Activated CD4-positive, alpha-beta memory T cell treated with anti-CD3 and anti-CD28 coated beads, Interleukin-2, amount 10 ng/mL, durations not matched to agents 7 days and 5 days (primary cell): Measurements from ENCODE around the gene AMN. TPM values are rescaled to one million over a fixed set of nuclear protein-coding genes. Genes with fewer than 3 reads are reported as not detected.

ENCODE experiments used
- CTCF ChIA-PET: fragments of 350-600 bp; sonication (Branson Sonifier 250); formaldehyde crosslinking; loops from one replicate; lab custom pipeline; 2021; ENCODE audit warnings: antibody characterized with exemption, inconsistent platforms; lab: Charles Lee
- POLR2A ChIA-PET: fragments of 350-600 bp; sonication (Branson Sonifier 250); formaldehyde crosslinking; loops from one replicate; lab custom pipeline; 2021; ENCODE audit warnings: antibody characterized with exemption; lab: Charles Lee
- DNase-seq: peaks from one replicate; pipeline ENCODE4 v3.0.0-alpha.2; 2020
- H3K27ac Mint-ChIP-seq: one replicate; pipeline ENCODE4 v1.8.0; 2021; ENCODE audit warnings: mild to moderate bottlenecking, mixed read lengths
- H3K27me3 Mint-ChIP-seq: one replicate; pipeline ENCODE4 v1.8.0; 2021; ENCODE audit warnings: mixed read lengths
- H3K36me3 Mint-ChIP-seq: one replicate; pipeline ENCODE4 v1.8.0; 2021; ENCODE audit warnings: low read depth, mixed read lengths
- H3K4me1 Mint-ChIP-seq: one replicate; pipeline ENCODE4 v1.8.0; 2021; ENCODE audit warnings: mixed read lengths
- H3K4me3 Mint-ChIP-seq: one replicate; pipeline ENCODE4 v1.8.0; 2021; ENCODE audit warnings: mild to moderate bottlenecking, mixed read lengths
- H3K9me3 Mint-ChIP-seq: one replicate; pipeline ENCODE4 v1.8.0; 2021; ENCODE audit warnings: mixed read lengths
- total RNA-seq, 2 experiments: library from RNA; stranded (reverse); gene quantifications; one replicate each; pipeline ENCODE4 v1.2.3, GENCODE V29; 2021

The AMN gene
- total RNA-seq, 2 experiments from 2014 or later = 0.20 to 0.23 TPM

DNA sequence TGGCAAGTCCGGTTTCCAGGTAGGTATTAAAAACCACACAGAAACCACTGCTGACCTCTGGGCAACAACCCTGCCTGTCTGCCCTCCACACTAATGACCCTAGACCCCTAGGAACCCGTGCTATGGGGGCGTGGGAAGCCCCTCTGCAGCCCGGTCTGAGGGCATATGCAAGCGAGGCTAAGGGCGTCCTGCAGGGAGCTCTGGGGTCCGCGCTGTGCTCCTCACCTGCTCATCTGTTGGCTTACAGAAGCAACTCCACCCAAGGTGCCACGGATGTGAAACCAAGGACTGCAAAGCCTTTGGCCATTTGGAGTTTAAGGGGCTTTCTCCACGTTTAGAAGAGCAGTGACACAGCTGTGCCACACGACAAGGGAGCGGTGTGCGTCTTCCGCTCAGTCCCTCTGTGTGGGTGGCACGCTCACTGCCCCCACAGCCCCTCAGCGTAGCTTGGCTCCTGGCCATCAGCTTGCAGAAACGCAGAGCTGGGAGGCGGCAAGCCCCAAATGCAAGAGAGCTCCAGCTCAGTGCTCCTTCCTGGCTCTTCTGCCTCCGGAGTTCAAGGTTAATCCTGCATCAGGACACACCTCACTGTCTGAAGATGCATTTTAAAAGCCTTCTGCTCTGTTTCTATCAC lies 18.4 kb downstream of the AMN start:
- POLR2A ChIA-PET = no interaction called here
- Mint-ChIP-seq H3K4me3 (no peak overlapping the region), H3K4me1 (no peaks in the 10 kb centered on the region), H3K9me3 (no peaks in the 10 kb centered on the region), H3K27ac (no peak overlapping the region), H3K27me3 (no peaks in the 10 kb centered on the region), H3K36me3 (no peaks in the 10 kb centered on the region)
- CTCF ChIA-PET = no interaction called here
- no peak for DNase-seq

DNA sequence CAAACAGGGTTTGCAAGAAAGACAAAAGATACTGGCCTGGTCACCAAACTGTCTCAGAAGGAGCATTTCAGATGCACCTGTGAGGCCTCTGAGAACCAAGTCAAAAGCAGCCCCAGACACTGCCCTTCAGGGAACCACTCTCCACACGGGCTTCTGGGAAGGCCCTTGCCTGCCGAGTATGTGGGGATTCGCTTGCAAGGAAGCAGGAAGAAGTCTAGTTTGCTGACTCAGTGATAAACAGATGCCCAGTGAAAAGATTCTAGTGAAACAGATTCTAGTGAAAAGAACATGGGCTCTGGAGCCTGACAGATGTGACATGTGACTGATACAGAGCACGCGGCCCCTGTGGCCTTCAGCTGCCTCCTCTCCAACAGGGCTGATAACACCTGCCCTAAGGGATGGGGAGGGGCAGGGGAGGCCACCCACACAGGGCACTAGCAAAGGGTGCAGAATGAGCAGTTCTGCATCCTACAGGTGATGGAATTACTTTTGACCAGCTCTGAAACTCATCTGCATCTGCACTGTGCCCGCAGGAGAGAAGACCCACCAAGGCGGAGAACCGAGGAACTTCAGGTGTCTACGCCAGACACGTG lies 19.1 kb downstream of the AMN start:
- peaks cover 2% of the 10 kb centered on the region for H3K4me1 Mint-ChIP-seq
- DNase-seq = no peak
- CTCF ChIA-PET = no interaction called here
- no peak overlapping the region for H3K27ac Mint-ChIP-seq
- no peaks in the 10 kb centered on the region for H3K27me3 Mint-ChIP-seq
- H3K4me3 Mint-ChIP-seq = no peak overlapping the region
- H3K36me3 Mint-ChIP-seq = no peaks in the 10 kb centered on the region
- no peaks in the 10 kb centered on the region for H3K9me3 Mint-ChIP-seq
- POLR2A ChIA-PET = no interaction called here

DNA sequence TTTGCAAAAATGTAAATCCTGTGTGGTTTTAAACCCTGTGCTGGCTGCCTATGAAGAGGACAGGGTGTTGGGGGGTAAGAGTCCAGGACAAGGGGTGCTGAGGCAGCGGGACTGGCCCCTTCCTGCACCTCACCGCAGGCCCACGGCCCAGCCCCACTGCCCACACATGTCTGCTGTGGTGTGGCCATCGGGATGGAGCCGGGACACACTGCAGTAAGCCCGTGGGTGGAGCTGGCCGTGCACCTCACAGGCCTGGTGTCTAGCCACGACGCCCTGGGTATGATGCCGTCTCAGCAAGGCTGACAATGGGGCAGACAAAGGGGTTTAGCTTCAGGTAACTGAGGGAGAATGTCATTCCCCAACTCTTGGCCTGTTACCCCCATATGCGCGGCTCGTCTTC lies 19.6 kb downstream of the AMN start:
- Mint-ChIP-seq H3K27me3 (no peaks in the 10 kb centered on the region), H3K4me3 (no peak overlapping the region), H3K4me1 (peaks cover 7% of the 10 kb centered on the region), H3K9me3 (no peaks in the 10 kb centered on the region), H3K36me3 (no peaks in the 10 kb centered on the region), H3K27ac (no peak overlapping the region)
- DNase-seq = no peak
- ChIA-PET CTCF (no interaction called here), POLR2A (no interaction called here)

DNA sequence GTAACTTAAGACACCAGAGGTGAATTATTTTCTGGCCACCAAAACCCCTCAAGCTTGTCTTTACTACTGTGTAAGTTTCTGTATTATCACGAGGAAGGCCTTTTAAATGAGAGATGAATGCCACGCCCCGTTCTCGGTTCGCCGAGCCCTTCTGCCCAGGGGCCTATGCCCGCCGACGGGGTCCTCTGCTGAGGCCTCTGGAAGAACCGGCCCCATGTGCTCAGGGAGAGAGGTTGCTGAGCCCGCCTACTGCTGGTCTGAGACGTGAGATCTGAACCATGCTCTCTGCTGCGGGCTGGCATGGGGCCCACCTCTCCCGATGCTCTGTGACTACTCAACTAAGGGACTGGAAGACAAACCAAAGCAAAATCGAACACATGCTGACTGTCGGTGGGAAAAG lies 21.0 kb downstream of the AMN start:
- H3K9me3 Mint-ChIP-seq = no peaks in the 10 kb centered on the region
- no peaks in the 10 kb centered on the region for H3K36me3 Mint-ChIP-seq
- no peak overlapping the region for H3K27ac Mint-ChIP-seq
- POLR2A ChIA-PET = interaction anchor here (0.9 kb wide), 1 partner anchor 11 kb away, joined by 3 read pairs; no protein-coding TSS in a partner anchor
- DNase-seq = no peak
- no peak overlapping the region for H3K4me3 Mint-ChIP-seq
- no peaks in the 10 kb centered on the region for H3K27me3 Mint-ChIP-seq
- CTCF ChIA-PET = no interaction called here
- peaks cover 12% of the 10 kb centered on the region for H3K4me1 Mint-ChIP-seq

DNA sequence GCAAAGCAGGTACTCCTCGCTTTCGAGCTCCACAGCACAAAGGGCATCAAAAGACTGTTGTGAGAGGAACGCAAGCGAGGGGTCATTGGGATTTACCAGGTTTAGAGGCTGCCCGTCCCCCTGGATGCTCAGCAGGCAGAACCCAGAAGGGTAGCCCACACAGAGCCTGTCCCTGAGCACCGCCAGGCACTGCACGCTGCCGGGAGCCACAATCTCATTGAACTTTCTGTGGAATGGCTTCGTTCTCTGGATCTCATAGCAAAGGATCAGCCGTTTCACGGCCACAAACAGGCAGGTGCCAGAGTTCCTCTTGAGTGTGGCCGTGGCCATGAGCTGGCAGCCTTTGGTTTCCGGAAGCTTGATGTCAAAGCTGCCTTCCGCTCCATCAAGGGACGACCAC lies 21.5 kb downstream of the AMN start:
- CTCF ChIA-PET = no interaction called here
- H3K4me1 Mint-ChIP-seq = peaks cover 16% of the 10 kb centered on the region
- no peak overlapping the region for H3K4me3 Mint-ChIP-seq
- H3K9me3 Mint-ChIP-seq = no peaks in the 10 kb centered on the region
- DNase-seq = no peak
- H3K36me3 Mint-ChIP-seq = no peaks in the 10 kb centered on the region
- H3K27me3 Mint-ChIP-seq = no peaks in the 10 kb centered on the region
- POLR2A ChIA-PET = interaction anchor here (0.9 kb wide), 1 partner anchor 12 kb away, joined by 3 read pairs; no protein-coding TSS in a partner anchor
- H3K27ac Mint-ChIP-seq = no peak overlapping the region

DNA sequence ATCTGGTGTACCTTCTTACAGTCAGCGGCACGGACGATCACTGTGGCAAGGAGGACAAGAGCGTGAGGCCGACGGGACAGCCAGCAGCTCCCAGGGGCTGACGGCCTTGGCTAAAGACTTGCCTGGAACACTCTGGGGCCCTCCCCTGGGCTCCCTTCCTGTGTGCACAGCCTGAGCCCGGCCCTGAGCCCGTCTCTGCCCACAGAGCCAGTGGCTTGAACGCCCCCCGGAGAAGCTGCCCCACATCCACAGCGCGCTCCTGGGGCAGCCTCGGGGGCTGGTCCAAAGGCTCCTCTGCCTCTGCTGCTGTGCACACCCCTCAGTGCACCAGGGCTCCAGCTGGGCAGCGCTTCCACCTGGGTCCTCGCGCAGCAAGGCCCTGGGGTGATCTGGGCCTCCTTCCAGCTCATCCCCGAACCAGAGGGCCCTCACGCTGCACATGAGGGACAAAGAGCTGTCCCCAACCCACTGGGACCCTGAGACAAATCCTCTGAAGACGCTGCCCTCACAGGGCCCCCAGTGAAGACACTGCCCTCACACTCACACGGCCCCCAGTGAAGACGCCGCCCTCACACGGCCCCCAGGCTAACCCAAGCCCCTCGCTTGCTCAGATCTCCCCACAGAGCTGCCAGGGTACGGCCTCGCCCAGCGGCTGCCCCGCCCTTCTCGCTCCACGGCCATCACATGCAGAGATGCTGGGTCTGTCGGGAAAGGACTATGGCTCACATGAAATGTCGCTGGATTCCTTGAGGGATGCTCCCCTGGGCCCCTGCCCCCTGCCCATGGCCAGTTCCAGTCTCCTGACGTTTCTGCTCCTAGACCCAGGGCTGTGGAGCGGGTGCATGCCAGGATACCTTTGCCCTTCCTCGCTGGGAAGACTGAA lies 22.2 kb downstream of the AMN start:
- DNase-seq = no peak
- Mint-ChIP-seq H3K4me1 (peaks cover 22% of the 10 kb centered on the region), H3K27me3 (no peaks in the 10 kb centered on the region), H3K36me3 (no peaks in the 10 kb centered on the region), H3K27ac (no peak overlapping the region), H3K9me3 (no peaks in the 10 kb centered on the region), H3K4me3 (no peak overlapping the region)
- ChIA-PET CTCF (no interaction called here), POLR2A (no interaction called here)

DNA sequence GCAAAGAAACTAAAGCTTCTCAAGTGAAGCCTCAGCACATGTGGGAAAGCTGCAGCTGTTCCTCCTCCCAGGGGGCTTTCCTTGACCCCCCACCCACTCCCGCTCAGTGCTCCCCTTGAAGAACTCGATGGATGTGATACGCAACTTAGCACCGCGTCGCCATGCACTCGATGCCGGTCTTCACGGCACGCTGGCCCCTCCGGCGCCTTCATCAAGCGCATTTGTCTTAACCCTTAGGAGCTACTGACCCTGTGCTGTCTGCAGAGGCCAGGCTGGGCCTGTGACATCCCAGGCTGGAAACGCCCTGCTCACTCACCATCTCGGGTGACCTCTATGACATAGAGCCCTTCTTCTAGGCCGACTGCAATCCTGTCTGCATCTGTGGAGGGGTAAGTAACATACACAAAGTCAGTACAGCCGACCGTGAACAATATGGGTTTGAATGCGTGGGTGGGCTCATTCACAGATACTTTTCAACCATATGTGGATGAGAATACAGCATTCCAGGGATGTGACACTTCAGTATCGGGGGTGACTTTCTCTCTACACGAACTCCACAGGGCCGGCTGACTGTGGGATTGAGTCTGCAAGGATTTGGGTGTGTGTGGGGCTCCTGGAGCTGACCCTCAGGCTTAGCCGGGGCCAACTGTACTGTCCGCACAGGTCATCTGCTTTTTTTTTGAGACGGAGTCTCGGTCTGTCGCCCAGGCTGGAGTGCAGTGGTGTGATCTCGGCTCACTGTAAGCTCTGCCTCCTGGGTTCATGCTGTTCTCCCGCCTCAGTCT lies 23.1 kb downstream of the AMN start:
- Mint-ChIP-seq H3K4me3 (no peak overlapping the region), H3K9me3 (no peaks in the 10 kb centered on the region), H3K27me3 (no peaks in the 10 kb centered on the region), H3K27ac (no peak overlapping the region), H3K36me3 (no peaks in the 10 kb centered on the region), H3K4me1 (peaks cover 22% of the 10 kb centered on the region)
- DNase-seq = no peak
- CTCF ChIA-PET = no interaction called here
- POLR2A ChIA-PET = no interaction called here

DNA sequence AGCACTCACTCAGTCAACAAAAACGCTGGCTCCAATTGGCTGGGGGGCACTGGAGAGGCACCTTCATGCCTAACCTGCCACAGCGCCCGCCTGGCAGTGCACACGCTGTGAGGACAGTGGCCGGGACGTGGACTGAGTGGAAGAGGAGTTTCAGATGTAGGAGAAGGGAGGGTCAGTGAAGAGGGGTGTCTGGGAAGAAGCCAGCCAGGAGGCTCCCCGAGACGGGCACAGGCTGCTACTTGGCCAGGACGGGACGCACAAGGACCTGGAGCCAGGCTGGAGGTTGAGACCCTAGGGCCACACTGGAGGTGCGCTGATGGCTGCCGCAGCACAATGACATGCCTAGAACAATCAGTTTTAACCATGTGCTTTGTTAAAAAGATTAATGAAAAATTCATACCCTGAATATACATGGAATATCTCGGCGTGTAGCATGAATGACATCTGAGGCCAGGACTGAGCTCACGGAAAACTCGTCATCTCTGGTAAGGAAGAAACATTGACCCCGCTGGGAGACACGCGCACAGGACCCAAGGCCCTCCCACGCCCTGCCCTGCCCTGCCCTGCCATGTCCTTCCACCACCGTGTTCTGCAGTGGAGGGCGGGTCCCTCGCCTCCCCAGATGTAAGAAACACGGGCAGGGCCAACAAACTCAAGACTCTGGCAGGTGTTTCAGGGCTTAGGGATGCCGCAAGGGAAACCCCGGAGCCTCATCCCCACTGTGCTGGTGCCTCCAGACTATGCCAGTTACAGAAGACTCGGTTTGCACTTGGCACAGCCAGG lies 25.0 kb downstream of the AMN start:
- H3K9me3 Mint-ChIP-seq = no peaks in the 10 kb centered on the region
- DNase-seq = no peak
- no peaks in the 10 kb centered on the region for H3K36me3 Mint-ChIP-seq
- H3K4me3 Mint-ChIP-seq = no peak overlapping the region
- CTCF ChIA-PET = no interaction called here
- H3K27me3 Mint-ChIP-seq = no peaks in the 10 kb centered on the region
- POLR2A ChIA-PET = no interaction called here
- H3K4me1 Mint-ChIP-seq = peaks cover 22% of the 10 kb centered on the region
- H3K27ac Mint-ChIP-seq = no peak overlapping the region

DNA sequence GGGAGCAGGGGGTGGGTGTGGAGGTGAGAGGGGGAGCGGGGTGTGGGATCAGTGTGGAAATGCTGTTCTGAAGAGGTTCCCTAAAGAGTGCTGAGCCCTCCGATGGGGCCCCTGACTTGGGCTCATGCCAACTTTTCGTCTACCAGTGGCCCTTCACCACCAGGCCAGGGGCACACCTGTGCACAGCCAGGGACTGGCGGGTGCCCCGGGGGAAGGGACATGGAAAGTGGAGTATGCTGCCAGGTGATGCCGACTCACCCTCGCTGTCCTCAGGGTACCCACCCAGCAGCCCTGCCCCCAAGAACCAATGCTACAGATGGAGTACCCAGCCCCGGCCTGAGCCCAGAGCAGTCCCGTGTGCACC lies 26.2 kb downstream of the AMN start:
- DNase-seq = no peak
- ChIA-PET POLR2A (no interaction called here), CTCF (interaction anchor here (0.6 kb wide), 1 partner anchor 254 kb away, joined by 3 read pairs; no protein-coding TSS in a partner anchor)
- H3K4me3 Mint-ChIP-seq = peak overlapping the region; percentile 27
- H3K27me3 Mint-ChIP-seq = no peaks in the 10 kb centered on the region
- H3K9me3 Mint-ChIP-seq = no peaks in the 10 kb centered on the region
- H3K4me1 Mint-ChIP-seq = peaks cover 22% of the 10 kb centered on the region
- no peaks in the 10 kb centered on the region for H3K36me3 Mint-ChIP-seq
- H3K27ac Mint-ChIP-seq = peak overlapping the region; percentile 8

DNA sequence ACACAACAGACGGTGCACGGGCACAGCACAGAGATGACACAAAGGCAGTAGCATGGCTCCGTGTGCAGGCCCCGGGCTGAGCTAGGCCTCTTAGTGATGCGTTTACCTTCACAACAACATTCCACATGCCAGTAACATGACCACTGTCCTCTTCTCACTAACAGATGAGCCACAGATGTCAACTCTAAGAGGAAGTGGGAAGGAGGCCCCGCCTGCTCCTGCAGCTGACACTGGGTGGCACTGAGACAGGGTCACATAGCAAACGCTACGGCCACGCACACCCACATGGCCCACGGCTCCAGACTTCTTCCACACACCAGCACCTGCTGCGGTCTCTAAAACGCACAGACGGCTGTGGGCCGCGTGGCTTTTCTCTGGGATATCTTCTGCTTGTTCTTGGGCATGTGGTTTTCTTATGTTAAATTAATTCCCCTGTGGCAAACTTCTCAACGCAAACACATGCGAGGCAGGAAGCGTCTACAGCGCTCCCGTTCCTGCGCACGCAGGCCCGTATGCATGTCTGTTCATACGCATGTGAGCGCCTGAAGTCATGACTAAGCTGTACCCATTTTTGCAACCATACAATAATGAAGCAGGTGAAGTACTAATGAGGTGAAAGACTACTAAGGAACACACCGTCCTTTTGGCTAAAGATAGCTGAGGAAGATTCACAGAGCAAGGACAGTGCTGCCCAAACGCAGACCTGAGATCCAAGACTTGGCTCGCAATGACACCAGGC lies 26.8 kb downstream of the AMN start:
- peak; percentile 52 for DNase-seq
- H3K4me3 Mint-ChIP-seq = peak overlapping the region; percentile 27
- CTCF ChIA-PET = interaction anchor here (0.6 kb wide), 1 partner anchor 255 kb away, joined by 3 read pairs; no protein-coding TSS in a partner anchor
- peak overlapping the region; percentile 8 for H3K27ac Mint-ChIP-seq
- POLR2A ChIA-PET = interaction anchor here (1.1 kb wide), 1 partner anchor 244 kb away, joined by 3 read pairs; no protein-coding TSS in a partner anchor
- H3K9me3 Mint-ChIP-seq = no peaks in the 10 kb centered on the region
- peaks cover 22% of the 10 kb centered on the region for H3K4me1 Mint-ChIP-seq
- H3K36me3 Mint-ChIP-seq = no peaks in the 10 kb centered on the region
- no peaks in the 10 kb centered on the region for H3K27me3 Mint-ChIP-seq

DNA sequence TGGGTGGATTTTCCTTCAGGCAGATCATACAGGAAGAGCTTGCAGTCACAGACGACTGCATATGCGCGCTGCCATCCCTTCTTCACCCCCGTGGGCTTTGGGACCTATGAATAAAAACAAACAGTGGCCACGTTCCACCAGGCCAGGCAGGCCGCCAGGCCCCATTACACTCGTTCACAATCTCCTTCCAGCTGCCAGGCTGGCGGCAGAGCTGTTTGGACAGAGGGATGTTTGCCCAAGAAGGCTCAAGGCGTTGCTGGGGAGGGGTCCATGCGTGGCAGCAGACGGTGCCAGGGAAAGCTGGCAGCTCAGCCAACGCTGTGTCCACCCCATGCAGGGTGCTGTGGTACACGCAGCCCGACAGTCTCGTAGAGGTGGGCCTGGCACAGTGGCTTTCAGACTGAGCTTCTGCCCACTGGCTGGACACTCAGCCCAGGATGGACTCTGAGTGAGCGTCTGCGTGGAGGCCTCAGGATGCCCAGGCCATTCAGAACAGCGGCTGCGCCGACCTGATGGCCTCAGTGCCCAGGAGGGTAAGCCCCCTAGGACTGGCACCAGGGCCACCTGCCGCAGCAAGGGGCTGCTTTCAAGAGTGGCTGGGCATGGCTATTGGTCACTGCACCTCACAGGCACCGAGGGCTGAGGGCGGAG lies 27.5 kb downstream of the AMN start:
- ChIA-PET CTCF (no interaction called here), POLR2A (interaction anchor here (1.1 kb wide), 1 partner anchor 245 kb away, joined by 3 read pairs; no protein-coding TSS in a partner anchor)
- DNase-seq = no peak
- Mint-ChIP-seq H3K4me1 (peaks cover 22% of the 10 kb centered on the region), H3K27ac (peak overlapping the region; percentile 8), H3K9me3 (no peaks in the 10 kb centered on the region), H3K36me3 (no peaks in the 10 kb centered on the region), H3K27me3 (no peaks in the 10 kb centered on the region), H3K4me3 (no peak overlapping the region)
